ENCODE measurements around the gene TULP1. TPM values are rescaled to one million over a fixed set of nuclear protein-coding genes. Genes with fewer than 3 reads are reported as not detected.
A peak's percentile ranks its signal among the peaks of the same experiment; 100 is the strongest.
"Not testable (repeated sequence)": the region's sequence is repeated elsewhere in the genome, so short reads cannot be mapped to it uniquely, and the experiment has no call there.

Gene TULP1
- total RNA-seq, 1 experiment from 2014 or later = not detected

GRCh38 chr6:35522151-35522550, 9.5 kb upstream of the TULP1 start:
- no peak for TF ChIP-seq CTCF (IDR thresholded peaks at IDR 0.05; ENCODE audit: unreplicated experiment)
- CTCF ChIA-PET = interaction anchor here (0.5 to 2.6 kb wide), 20 partner anchors 11 to 382 kb away, joined by 3 to 23 read pairs (median 4); partner anchors contain the start of genes ARMC12 and TEAD3
- no TSS peak for BruUV-seq (replicated peaks)
- Mint-ChIP-seq H3K9me3 (ENCODE audit: low read depth, unreplicated experiment) (no peaks in the 10 kb centered on the region), H3K27ac (ENCODE audit: unreplicated experiment) (no peak overlapping the region), H3K27me3 (ENCODE audit: unreplicated experiment) (peaks cover 30% of the 10 kb centered on the region), H3K36me3 (ENCODE audit: insufficient read depth, unreplicated experiment) (no peaks in the 10 kb centered on the region), H3K4me3 (ENCODE audit: low read depth, unreplicated experiment) (no peak overlapping the region), H3K4me1 (ENCODE audit: low read depth, unreplicated experiment) (no peaks in the 10 kb centered on the region)
- no peak for DNase-seq
- intact Hi-C loops (cut with micrococcal nuclease; ENCODE audit: unreplicated experiment) = loop anchor here (1.0 to 5.0 kb wide), 2 partner anchors 60 to 215 kb away; partner anchors contain the start of gene ARMC12

- Mint-ChIP-seq H3K9me3 (ENCODE audit: low read depth, unreplicated experiment) (no peaks in the 10 kb centered on the region), H3K27ac (ENCODE audit: unreplicated experiment) (no peak overlapping the region), H3K4me3 (ENCODE audit: low read depth, unreplicated experiment) (no peak overlapping the region), H3K36me3 (ENCODE audit: insufficient read depth, unreplicated experiment) (no peaks in the 10 kb centered on the region), H3K4me1 (ENCODE audit: low read depth, unreplicated experiment) (no peaks in the 10 kb centered on the region), H3K27me3 (ENCODE audit: unreplicated experiment) (peaks cover 30% of the 10 kb centered on the region)
- no TSS peak for BruUV-seq (replicated peaks)
- no peak for DNase-seq
- intact Hi-C loops (cut with micrococcal nuclease; ENCODE audit: unreplicated experiment) = loop anchor here (5.0 kb wide), 1 partner anchor 61 kb away; no protein-coding TSS in a partner anchor
- CTCF ChIA-PET = interaction anchor here (1.5 kb wide), 1 partner anchor 215 kb away, joined by 9 read pairs; the partner anchor contains the start of gene ARMC12
- TF ChIP-seq CTCF (IDR thresholded peaks at IDR 0.05; ENCODE audit: unreplicated experiment) = no peak
Observed at GRCh38 chr6:35521235-35521634, 8.5 kb upstream of the TULP1 start.

GRCh38 chr6:35519313-35520015, 6.8 kb upstream of the TULP1 start:
- Mint-ChIP-seq H3K27ac (ENCODE audit: unreplicated experiment) (peak overlapping the region; percentile 39), H3K36me3 (ENCODE audit: insufficient read depth, unreplicated experiment) (no peaks in the 10 kb centered on the region), H3K9me3 (ENCODE audit: low read depth, unreplicated experiment) (no peaks in the 10 kb centered on the region), H3K4me3 (ENCODE audit: low read depth, unreplicated experiment) (no peak overlapping the region), H3K27me3 (ENCODE audit: unreplicated experiment) (peaks cover 30% of the 10 kb centered on the region), H3K4me1 (ENCODE audit: low read depth, unreplicated experiment) (no peaks in the 10 kb centered on the region)
- BruUV-seq (replicated peaks) = no TSS peak
- DNase-seq = no peak
- no peak for TF ChIP-seq CTCF (IDR thresholded peaks at IDR 0.05; ENCODE audit: unreplicated experiment)
- CTCF ChIA-PET = no interaction called here
- intact Hi-C loops (cut with micrococcal nuclease; ENCODE audit: unreplicated experiment) = loop anchor here (5.0 kb wide), 1 partner anchor 63 kb away; no protein-coding TSS in a partner anchor

GRCh38 chr6:35518566-35519312, 6.0 kb upstream of the TULP1 start:
- CTCF ChIA-PET = no interaction called here
- TF ChIP-seq CTCF (IDR thresholded peaks at IDR 0.05; ENCODE audit: unreplicated experiment) = no peak
- intact Hi-C loops (cut with micrococcal nuclease; ENCODE audit: unreplicated experiment) = no loop called here
- peaks cover 30% of the 10 kb centered on the region for H3K27me3 Mint-ChIP-seq (ENCODE audit: unreplicated experiment)
- no TSS peak for BruUV-seq (replicated peaks)
- no peaks in the 10 kb centered on the region for H3K4me1 Mint-ChIP-seq (ENCODE audit: low read depth, unreplicated experiment)
- no peaks in the 10 kb centered on the region for H3K36me3 Mint-ChIP-seq (ENCODE audit: insufficient read depth, unreplicated experiment)
- H3K4me3 Mint-ChIP-seq (ENCODE audit: low read depth, unreplicated experiment) = no peak overlapping the region
- no peaks in the 10 kb centered on the region for H3K9me3 Mint-ChIP-seq (ENCODE audit: low read depth, unreplicated experiment)
- no peak for DNase-seq
- H3K27ac Mint-ChIP-seq (ENCODE audit: unreplicated experiment) = no peak overlapping the region

- intact Hi-C loops (cut with micrococcal nuclease; ENCODE audit: unreplicated experiment); DNase-seq; H3K27ac Mint-ChIP-seq (ENCODE audit: unreplicated experiment); H3K9me3 Mint-ChIP-seq (ENCODE audit: low read depth, unreplicated experiment); BruUV-seq (replicated peaks); H3K4me1 Mint-ChIP-seq (ENCODE audit: low read depth, unreplicated experiment); H3K36me3 Mint-ChIP-seq (ENCODE audit: insufficient read depth, unreplicated experiment); H3K4me3 Mint-ChIP-seq (ENCODE audit: low read depth, unreplicated experiment): not testable (repeated sequence)
- CTCF ChIA-PET = interaction anchor here (1.7 kb wide), 1 partner anchor 10 kb away, joined by 6 read pairs; no protein-coding TSS in a partner anchor
- peaks cover 30% of the 10 kb centered on the region for H3K27me3 Mint-ChIP-seq (ENCODE audit: unreplicated experiment)
Observed at GRCh38 chr6:35517978-35518377, 5.3 kb upstream of the TULP1 start.
